Fibroblast of lung (primary cell): Measurements from ENCODE around the gene SYMPK.

ENCODE experiments used
- EZH2 ChIP-seq: IDR thresholded peaks from 2 replicates; pipeline ENCODE4 v1.5.1; 2012; ENCODE audit warnings: low read length, control low read depth, mild to moderate bottlenecking; ENCODE audit errors: missing control alignments
- TF ChIP-seq, protein P1 (sequence below), 2 donors: IDR thresholded peaks in 1 of 2; conservative IDR thresholded peaks in 1 of 2; 1 replicate in 1 of 2; 2 replicates in 1 of 2; pipeline ENCODE4 v1.5.1; 2011 to 2012; ENCODE audit warnings: low read length in 2 of 2, control low read depth in 1 of 2, inconsistent platforms in 1 of 2, low read depth in 1 of 2, mild to moderate bottlenecking in 1 of 2

DNA sequence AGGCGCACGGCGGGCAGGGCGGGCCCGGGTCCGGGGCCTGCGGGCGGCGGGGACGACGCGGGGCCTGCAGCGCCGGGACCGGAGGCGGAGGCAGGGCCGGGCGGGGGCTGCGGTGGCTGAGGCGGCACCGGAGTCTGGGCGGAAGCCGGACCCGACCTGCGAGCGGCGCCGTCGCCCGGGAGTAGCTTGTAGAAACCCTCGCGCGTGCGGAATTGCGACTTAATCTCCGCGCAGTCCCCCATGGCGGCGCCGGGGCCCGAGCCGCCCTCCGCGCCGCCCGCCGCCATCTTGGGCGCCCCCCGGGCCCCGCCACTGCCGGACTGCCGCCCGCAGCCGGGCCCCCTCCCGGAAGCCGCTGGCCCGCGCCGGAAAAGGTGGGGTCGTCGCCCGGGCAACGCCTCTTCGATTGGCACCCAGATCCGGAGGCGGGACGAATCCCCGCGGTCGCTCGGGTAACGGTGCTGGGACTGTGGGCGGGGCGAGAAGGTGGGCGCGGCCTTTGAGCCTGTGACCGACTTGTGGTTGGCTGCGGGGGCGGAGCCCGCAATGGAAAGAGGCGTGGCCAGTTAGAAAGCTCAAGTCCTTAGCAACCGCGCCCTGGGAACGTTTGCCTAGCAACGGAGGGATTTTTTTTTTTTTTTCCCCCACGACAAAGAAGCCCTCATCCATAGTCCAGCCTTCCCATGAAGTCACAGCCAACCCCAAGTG, 70.3 kb downstream of the SYMPK start, which contains the start of gene DMWD:
- TF ChIP-seq, protein P1, sequence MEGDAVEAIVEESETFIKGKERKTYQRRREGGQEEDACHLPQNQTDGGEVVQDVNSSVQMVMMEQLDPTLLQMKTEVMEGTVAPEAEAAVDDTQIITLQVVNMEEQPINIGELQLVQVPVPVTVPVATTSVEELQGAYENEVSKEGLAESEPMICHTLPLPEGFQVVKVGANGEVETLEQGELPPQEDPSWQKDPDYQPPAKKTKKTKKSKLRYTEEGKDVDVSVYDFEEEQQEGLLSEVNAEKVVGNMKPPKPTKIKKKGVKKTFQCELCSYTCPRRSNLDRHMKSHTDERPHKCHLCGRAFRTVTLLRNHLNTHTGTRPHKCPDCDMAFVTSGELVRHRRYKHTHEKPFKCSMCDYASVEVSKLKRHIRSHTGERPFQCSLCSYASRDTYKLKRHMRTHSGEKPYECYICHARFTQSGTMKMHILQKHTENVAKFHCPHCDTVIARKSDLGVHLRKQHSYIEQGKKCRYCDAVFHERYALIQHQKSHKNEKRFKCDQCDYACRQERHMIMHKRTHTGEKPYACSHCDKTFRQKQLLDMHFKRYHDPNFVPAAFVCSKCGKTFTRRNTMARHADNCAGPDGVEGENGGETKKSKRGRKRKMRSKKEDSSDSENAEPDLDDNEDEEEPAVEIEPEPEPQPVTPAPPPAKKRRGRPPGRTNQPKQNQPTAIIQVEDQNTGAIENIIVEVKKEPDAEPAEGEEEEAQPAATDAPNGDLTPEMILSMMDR (conservative IDR thresholded peaks at IDR 0.05 in 1 of 2, IDR thresholded peaks at IDR 0.05 in 1 of 2; ENCODE audit: low read depth in 1 of 2, low read length in 2 of 2): no peak
- TF ChIP-seq EZH2: no peak
